NOMO-1 treated with dmso at 0.1 percent for 144 hours (cell line): Measurements from ENCODE around the gene ENTR1.

ENCODE experiments used
- DNase-seq: peaks from one replicate; lab custom pipeline; 2025; ENCODE audit not compliant: unreplicated experiment; lab: John Stamatoyannopoulos, UW

The ENTR1 gene

DNA sequence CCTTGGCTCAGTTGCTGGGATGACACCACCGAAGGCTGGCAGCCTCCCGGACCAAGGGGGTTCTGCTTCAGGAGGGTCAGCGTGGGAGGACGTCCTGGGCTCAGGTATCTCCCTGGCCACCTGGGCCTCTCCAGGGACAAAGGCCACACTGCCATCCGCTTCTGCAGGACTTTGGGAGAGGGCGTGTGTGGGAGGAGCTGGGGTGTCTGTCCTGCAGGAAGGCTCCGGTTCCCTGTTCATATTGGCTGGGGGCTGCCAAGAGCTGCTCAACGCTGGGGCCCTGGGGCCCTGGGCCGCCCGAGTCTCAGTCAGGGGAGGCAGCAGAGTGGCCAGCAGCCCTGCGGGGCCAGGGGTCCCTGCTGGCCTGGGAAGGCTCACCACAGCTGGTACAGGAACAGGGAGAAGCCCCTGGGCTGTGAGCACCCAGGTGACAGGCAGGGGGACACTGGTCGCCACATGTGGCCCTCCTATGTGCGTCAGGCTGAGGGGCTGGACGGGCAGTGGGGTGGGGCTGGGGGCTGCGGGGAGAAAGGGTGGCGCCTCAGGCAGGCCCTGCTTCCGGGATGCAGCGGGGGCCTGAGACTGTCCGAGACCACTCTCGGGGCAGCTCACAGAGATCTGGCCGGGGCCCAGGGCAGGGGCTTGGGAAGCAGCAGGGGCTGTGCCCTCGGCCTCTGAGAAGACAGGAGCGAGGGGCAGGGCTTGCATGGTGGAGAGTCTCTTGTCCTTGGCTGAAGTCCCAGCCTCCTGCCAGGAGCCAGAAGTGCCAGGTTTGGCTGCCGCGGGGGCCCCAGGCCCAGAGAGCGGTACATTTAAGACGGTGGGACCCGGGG lies 32.0 kb downstream of the ENTR1 start:
- no peak for DNase-seq

DNA sequence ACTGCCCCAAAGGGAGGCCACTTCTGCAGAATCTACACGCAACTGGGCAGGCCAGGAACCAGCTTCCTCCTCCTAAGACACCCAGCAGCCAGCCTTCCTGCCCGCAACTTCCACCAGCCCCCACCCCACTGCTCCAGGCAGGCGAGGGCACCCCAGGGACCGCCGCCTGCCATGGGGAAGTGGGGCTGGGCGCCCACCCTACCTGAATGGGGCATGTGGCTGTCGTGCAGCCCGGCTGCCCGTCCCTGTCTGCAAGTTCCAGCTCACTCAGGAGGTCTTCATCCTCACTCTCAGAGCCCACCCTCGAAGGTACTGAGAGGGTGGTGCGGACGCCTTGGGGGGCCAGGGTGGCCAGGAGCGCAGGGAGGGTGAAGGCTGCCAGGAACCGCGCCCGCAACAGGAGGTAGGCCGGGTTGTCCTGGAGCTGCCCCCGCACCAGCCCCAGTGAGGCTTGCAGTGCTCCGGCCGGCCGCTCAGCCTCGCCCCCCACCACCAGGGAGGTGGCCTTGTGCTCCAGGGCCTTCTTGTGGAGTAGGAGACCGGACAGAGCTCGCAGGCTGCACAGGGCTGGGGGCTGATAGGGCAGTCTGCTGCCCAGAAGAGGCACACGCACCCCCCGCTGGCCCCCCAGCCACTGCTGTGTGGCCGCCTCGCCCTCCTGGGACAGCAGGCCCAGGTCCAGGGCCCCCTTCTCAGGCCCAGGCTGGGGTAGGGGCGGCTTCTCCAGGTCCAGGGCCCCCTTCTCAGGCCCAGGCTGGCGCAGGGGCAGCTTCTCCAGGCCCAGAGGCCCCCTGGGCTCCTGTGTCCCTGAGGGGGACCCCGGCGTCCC lies 32.9 kb downstream of the ENTR1 start:
- no peak for DNase-seq

DNA sequence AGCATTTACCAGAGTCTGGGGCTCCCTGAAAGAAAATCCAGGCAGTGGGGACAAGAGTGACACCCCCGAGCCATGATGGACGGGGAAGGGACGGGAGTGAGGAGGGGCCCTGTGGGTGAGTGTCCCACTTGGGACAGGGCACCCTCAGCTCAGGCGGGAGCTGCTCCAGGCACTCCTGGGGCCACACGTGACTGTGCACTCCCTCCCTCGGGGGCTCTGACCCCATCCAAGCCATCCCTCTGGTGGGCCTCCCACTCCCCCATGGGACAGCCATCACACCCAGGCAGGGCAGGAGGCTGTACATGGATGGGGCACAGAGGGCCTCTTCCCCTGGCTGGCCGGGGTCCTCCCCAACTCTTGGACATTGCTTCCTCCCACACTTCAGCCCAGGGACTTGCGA lies 34.0 kb downstream of the ENTR1 start:
- DNase-seq = no peak

DNA sequence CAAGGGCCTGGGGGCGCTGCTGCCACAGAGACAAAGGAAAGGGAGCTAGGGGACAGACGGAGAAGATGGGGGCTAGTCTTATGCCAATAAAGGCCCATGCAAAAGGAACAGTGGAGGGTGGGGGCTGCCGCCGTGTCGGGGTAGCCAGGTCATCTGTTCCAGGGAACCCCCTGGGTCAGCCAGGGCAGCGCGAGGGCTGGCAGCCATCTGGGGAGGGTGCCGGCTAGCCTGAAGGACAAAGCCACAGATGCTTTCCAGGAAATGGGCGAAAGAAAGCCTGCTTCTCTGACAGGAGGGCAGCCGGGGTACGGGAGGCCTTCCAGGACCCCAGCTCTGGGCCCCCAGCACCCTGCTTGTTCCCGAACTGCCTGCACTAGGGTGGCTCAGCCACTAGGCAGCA lies 35.3 kb downstream of the ENTR1 start:
- DNase-seq = no peak

DNA sequence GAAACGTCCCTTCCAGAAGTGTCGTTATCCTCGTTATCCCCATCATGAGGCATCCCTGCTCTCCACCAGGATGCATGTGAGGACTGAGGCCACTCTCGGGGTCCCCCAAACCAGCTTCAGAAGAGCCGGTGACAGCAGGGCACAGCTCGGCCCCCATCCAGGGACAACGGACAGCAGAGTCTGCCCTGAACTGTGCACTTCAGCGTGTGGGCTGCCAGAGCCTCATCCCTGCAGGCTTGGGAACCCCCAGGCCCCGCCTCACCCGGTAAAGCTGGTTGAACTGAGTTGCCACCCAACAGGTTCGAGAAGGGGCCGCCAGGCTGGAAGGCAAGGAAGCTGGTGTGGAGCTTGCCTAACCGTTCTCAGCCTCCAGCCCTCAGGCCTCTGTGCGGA lies 36.2 kb downstream of the ENTR1 start:
- DNase-seq = no peak

DNA sequence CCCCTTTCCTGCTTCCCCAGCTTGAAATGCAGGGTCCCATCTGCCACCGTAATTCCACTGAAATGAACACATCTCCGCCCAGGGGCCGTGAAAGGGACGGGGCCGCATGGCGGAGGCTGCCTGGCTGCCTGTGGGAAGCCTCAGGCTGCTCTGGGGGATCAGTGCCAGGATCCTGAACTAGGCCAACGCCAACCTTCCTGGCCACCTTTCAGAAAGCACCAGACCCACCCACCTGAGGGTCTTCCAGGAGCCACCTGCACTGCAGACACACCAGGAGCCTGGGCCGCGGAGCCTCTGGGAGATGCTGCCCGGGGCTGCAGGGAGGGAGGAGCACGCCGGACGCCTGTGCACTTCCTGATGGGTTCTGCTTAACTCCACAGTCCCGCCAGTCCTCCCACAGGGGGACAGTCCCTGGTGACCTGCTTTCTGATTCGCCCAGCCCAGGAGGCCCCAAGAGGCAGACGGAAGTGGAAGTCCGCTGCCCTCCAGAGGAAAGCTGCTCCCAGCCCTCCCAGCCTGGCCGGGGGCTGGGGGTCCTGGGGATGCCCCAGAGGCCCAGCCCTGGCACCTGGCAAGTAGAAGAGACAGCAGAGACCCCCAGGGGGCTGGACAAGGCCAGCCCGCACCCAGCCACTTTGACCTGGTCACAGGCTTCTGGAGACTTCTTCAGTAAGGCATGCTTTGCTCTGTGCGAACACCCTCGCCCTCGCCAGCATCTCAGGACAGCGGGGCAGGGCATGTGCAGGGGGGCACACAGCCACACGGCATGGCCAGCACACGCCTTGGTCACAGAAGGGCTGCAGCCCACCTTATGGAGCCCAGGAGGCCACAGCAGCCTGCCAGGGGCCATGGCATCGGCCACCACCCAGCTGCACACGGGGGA lies 36.9 kb downstream of the ENTR1 start, which contains the start of gene CARD9:
CARD9 (minus strand) TSS at position 370 of the 883 bp plus-strand sequence. CDS start 1,591 bp downstream, outside the sequence.
- peak; percentile 91 for DNase-seq

DNA sequence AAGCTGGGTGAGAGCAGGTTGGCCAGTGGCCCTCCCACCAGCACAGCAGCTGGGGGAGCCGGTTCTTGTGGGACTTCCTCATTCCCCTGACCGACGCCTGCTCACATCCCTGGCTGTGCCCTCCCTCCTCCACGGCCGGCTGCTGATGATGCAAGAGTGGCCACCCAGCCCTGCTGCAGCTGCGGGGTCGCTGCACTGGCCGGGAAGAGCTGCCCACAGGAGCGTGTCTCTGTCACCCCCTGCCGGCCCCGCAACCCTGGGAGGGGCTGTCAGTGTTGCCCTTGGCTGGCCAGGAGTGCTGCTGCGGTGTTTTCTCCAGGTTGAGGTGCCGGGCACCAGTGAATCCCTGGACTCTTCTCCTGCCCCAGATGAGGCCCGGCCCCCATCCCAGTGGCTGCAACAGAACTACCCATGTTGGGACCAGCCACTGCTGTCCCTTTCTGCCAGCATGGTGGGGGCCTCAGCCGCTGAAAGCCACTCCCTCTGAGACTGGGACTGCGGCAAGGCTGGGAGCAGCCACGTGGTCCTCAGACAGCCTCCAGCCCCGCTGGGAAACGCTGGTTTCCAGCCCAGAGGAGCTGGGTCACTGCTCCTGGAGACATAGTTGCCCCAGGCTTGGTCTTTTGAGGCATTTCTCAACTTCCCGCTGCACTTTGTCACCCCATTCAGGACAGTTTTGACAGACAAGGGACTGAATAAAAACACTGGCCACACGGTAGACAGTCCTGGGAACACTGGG lies 37.7 kb downstream of the ENTR1 start:
- DNase-seq = peak; percentile 92

DNA sequence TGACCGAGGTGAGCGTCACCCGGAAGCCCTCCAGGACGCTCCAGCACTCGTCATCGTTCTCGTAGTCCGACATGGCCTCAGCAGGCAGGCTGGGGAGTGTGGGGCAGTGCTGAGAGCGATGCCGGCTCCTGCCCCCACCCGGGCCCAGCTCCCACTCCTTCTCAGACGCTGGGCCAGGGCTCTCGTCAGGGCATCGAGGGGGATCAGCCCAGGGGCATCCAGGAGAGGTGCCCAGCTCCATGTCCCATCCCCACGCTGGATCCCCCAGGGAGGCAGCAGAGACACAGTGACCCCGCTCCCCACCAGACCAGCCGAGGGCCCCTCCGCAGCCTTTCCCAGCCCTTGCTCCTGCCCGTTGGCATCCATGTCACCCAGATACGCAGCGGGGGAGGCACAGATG lies 38.4 kb downstream of the ENTR1 start:
- no peak for DNase-seq

DNA sequence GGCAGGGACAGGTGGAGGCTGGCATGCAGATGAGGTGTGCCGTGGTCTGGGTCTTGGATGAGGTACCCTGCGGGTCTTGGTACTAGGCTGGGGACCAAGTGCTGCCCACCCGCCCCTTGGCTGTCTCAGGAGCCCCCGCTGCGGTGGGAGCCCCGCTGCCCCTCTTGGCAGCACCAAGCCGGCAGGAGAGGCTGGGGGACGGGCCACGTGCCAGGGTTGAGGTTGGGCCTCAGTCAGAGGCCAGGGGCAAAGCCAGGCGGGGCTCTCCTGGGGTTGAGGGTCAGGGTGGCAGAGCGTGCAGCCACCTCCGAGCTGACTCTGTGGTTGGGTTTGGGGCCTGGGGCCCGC lies 38.9 kb downstream of the ENTR1 start:
- DNase-seq = no peak

DNA sequence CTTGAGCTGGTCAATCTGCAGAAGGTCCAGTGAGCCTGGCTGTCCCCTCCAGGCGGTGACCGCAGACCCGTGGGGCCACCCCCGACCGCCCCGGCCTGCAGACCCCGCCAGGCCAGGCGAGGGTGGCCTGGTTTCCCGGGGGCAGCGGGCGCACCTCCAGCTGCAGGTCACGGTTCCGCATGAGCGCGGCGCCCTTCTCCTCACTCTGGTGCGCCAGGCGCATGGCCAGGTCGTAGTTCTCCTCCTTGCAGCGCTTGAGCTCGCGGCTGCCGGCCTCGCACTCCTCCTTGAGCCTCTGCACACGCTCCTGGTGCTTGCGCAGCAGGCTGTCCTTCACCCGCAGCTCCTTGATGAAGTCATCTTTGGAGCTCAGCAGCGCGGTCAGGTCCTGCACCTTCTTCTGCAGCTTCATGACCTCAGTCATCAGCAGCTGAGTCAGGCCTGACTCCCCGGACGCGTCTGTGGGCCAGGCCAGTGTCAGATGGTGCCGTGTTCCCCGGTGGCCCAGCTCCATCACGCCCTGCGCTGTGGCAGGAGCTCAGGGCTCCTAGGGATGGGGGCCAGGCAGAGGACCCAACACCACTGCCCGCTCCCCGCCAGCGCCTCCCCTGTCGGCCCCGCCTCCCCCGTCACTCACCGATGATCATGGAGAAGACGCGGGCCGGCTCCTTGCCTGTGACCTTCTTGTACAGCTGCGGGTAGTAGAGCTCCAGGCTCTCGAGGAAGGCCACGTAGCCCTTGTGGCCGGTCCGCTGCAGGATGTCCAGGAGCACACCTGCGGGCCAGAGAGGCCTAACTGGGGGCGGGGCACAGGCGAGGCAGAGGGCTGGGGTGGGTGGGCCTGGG lies 39.5 kb downstream of the ENTR1 start:
- no peak for DNase-seq

DNA sequence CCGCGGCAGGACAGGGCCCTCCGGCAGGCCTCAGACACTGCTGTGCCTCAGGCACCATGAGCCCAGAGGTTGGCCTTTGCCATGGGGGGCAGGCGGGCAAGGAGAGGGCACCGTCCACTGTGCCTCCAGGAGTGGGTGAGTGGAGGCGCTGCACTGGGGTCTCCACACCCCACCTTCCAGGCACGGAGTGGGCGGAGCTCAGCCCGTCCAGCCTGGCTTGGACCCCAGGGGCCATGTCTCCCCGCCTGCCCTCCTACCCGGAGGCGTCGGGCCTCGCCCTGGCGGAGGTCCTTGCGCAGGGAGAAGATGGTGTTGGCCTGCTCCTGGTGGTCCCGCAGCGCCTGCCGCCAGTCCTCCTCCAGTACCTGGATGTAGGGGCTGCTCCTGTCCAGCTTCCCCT lies 40.4 kb downstream of the ENTR1 start:
- no peak for DNase-seq

DNA sequence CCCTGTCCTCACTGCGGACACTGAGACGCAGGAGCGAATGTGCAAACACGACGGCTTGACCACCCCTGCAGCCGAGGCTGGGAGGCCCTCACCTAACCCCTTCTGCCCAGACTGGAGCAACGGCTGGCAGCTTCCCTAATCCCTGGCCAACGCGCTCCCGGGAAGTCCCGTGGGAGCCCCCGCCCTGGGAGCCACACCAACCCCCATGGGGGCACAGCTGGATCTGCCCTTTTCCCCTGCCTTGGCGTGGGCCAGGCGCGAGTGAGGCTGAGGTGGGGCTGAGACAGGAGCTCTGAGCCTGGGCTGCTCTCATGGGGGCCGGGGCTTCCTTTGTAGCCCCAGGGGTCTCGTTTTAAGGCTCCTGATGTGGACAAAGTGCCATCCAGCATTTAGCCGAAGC lies 42.2 kb downstream of the ENTR1 start:
- DNase-seq = no peak

DNA sequence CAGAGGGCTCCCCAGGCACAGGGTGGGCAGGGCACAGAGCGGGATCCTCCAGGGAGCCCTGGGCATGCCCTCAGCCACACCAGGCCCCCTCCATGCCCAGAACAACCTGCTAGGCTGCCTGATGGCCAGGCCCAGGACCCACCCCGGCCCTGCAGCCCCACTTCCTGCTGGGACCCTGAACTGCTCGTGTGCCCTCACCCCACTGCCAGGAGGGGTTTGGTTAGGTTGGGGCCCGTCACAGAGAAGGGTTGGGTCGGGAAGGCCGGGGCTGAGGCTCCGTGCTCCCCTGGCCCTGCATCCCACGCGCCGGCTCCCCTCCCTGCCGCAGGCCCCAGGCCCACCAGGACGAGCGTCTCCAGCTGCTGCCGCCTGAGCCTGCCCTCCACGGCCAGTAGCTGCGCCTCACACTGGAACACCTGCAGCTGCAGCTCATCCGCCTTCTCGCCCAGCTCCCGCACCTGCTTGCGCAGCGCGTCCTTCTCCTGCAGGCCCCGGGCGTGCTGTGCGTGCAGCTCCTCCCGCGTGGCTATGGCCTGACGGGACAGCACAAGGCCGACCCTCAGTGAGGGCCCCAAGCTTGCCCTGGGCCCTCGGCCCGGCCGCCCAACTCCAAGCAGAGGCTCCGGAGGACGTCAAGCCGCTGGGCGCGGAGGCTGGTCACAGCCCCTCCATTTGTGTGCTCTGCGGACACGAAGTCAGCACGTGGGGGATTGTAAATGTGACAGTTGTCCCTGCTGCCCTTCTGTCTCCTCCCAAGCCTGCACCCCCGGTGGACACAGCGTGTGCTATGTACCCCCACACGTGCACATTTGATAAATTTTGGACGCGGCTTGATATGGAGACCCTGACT lies 42.9 kb downstream of the ENTR1 start:
- no peak for DNase-seq

DNA sequence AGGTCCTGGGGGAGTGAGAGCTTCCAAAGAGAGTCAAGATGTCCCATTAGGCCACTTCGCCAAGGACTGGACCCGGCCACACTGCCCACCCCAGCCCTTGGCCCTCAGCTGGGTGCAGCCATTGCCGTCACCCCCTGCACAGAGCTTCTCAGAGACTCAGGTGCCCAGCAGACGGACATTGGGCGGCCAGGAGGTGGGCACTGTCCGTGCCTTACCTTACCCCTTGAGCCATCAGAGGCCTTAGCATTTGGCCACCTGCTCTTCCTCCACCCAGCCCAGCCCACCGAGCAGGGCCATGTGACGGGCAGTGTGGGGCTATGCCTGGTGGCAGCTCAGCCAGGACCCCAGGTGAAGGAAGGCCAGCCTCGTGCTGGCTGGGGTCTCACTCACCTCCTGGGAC lies 43.6 kb downstream of the ENTR1 start:
- DNase-seq = no peak

DNA sequence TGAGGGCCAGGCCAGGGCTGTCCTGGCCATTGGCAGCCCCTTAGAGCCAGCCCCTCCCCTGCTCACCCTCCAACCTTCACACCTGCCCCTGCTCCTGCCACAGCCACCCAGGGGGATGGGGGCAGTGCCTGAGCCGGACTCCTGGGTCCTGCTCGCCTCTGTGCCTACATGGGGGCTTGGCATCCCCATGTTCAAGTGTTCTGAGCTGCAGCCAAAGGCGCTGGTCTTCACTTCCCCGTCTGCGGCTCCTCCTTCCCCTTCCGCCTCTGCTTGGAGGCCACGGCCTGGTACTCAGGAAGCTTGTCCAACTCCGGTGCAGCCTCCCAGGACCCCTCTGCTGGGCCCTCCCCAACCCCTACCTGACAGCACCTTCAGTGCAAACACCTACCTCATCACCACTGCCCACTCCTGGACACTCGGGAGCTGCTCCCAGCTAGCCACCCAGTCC lies 44.6 kb downstream of the ENTR1 start:
- peak; percentile 46 for DNase-seq

DNA sequence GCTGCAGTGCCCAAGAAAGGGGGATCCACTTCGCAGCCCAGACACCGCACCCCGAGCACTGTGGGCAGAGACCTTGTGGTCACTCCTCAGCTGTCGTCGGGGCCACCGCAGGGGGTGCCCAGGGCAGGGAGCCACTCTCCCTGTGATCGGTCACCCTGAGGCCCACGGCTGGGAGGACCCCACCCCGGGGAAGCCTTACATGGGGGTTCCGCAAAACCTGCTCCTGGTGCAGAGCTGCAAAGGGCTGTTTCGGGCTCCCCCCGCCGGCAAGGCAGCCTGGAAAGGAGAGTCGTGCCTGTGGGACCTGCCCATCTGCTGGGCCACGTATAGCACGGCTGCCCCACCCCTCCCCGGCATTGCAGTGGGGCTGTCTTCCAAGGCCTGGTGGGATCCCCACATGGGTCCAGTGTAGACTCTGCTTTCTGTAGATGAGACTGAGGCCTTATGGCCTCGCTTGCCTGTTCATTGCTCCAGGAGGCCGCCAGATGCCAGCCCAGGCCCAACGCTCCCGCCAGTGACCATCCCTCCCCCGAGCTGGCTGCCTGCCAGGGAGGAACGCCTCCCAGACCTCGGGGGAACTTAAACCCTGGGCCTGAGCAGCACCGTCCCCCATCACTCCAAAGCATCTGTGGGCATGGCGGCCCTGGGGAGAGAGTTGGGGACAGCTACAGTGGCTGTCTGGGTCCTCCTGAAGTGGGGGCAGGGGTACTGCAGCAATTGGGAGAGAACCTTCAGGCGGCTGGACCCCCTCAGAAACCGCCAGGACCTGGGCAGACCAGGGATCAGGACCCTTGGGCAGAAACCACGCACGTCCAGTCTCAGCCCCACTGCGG lies 45.3 kb downstream of the ENTR1 start:
- DNase-seq = no peak

DNA sequence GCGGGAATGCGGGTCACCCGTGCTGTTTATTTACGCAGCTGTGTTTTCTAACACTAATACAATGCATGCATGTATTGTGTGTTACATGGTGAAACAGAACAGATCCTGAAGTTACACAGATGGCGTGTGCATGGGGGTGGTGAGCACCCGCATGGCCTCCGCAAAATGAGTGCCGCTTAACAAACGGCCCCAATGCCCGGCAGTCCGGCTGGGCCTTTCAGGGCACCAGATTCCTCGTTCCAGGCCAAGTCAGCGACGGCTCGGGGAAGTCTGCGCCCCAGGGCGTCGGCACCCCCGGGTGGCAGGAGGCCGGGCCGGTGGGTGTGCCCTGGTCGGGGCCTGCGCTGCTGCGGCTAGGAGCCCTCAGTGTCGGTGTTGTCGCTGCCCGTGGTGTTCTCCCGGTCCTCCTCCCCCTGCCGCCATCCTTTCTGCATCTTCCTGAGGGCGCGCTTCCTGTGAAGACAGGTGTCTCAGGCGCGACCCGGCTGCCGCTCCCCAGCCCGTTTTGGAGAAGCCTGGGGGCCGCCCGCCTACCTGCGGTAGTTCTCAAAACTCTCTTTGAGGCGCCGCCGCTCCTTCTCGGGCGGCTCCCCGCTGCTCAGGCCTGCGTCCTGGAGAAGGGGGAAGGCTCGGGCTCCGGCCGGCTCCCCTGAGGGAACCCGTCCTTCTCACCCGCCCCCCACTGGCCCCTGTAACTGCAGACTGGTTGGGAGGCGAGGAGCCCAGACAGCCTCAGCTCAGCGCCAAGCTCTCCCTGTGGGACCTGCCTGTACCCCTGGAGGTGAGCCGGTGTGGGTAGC lies 46.3 kb downstream of the ENTR1 start:
- DNase-seq = no peak
